Superior temporal gyrus (tissue), 1 donor: ENCODE data around the gene RASSF3.
"Not testable (repeated sequence)": the region's sequence is repeated elsewhere in the genome, so short reads cannot be mapped to it uniquely, and the experiment has no call there.

Experiments used
- DNase-seq: peaks from one replicate; pipeline ENCODE4 v3.0.0-alpha.2; 2016; ENCODE audit errors: extremely low spot score

RASSF3 gene

GRCh38 chr12:64690236-64690635, 79.9 kb downstream of the RASSF3 start:
- not testable (repeated sequence) for DNase-seq

- no peak for DNase-seq
Observed at GRCh38 chr12:64691227-64691794, 81.0 kb downstream of the RASSF3 start.

- no peak for DNase-seq
Observed at GRCh38 chr12:64691795-64692583, 81.7 kb downstream of the RASSF3 start.

DNA sequence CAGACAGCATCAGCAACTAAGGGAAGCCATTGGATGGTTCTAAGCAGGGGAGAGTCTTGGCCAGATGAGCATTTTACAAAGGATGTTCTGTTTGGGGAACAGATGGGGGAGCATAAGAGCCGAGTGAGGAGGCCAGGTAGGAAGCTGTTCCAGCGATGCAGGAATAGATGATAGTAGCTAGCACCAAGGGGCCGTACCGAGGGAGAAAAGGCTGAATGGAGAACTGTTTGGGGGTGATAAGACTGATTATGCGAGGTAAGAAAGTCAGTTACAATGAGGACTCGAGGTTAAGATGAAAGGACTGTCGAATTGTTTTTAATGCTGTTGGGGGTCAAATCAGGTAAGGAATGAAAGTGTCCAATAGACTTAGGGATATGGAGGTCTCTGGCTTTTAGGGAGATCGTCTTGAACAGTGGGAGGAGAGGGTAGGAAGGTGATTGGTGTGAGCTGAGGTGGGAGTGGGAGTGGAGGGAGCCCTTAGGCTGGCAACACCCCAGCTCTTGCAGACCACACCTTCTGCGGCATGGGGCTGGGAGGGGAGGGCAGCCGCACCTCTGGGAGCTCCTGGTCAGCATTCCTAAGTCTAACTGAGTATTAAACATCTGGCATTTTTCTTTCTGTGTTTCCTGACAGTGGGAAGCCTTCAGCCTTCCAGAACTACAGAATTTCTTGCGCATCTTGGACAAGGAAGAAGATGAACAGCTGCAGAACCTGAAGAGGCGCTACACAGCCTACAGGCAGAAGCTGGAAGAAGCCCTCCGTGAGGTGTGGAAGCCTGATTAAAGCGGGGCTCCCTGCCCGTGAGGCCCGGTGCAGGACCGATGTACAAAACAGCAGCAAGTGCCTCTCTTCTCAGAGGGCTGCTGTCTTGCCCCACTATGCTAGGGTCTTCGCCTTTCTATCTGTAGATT, 84.1 kb downstream of the RASSF3 start:
- DNase-seq: no peak

DNA sequence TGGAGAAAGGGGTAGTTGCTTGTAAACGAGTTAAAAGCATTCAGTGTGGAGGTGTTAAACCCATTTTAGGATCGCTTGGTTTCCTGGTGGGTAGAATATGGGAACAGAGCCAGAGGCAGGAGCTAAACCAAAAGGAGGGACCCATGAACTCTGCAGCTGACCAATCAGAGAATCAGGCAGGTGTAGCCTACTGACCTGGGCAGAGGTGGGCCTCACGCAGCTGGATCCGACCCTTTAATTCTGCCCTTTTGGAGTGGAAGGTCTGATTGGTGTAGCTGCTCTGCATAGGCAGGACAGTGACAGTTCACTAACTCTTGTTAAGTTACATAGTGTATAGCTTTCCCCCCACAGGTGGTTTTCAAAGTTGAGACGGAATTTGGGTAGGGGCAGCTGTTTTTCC, 85.3 kb downstream of the RASSF3 start:
- DNase-seq: no peak

- DNase-seq: peak; percentile 58
Observed at GRCh38 chr12:64696080-64696741, 85.9 kb downstream of the RASSF3 start.

DNA sequence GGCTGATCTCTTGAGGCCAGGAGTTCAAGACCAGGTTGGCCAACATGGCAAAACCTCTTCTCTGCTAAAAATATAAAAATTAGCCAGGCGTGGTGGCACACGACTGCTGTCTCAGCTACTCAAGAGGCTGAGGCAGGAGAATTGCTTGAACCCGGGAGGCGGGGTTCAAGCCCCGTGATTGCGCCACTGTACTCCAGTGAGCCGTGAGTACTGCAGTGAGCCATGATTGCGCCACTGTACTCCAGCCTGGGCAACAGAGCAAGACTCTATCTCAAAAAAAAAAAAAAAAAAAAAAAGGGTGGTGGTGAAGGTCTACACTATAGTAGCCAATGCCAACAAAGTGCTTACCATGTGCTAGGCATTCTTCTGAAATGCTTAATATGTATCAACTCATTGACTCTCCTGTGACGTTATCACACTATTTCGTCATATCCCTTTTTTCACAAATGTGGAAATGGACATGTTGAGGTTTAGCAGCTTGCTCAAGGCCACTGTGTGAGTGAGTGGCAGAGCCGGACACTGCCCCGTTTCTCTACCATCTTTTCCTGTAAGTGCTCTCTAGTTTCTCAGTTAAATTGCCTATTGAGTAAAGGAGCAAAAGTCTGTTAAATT, 89.3 kb downstream of the RASSF3 start:
- no peak for DNase-seq

DNA sequence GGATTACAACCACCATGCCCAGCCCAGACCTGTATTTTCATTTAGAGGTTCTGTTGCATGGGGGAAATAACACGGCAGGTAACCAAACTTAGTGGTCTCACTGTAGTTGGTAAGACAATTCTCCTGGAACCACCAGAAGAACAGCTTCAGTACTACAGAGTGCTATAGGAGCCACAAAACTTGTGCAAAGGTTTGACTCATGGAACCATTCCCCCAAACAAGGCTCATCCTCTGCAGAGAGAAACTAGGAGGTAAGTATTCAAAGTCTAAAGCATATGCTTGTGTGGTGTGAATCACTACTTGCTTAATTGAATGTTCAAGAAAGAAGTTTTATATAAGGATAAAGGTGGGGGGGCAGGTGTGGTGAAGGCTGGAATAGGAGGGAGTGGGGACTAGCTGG, 90.2 kb downstream of the RASSF3 start:
- no peak for DNase-seq

DNA sequence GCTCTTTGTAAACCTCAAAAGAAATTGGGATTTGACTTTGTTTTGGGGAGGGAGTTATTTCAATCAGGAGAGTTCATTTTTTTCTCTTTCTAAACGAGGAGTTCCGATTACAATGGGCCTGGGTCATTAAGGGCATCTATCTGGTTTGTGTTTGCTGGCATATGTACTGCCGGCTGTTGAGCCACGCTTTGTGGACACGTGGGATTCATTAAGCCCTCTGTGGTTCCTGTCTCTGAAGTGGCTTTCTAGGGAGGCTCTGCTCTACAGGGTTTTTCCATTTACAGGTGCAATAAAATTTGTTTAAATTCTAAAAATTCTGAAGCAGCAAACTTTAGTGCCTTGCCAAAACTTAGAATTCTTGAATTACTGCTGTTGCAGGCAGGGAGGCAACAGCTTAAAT, 91.0 kb downstream of the RASSF3 start:
- no peak for DNase-seq

GRCh38 chr12:64706306-64706705, 96.0 kb downstream of the RASSF3 start:
- no peak for DNase-seq

DNA sequence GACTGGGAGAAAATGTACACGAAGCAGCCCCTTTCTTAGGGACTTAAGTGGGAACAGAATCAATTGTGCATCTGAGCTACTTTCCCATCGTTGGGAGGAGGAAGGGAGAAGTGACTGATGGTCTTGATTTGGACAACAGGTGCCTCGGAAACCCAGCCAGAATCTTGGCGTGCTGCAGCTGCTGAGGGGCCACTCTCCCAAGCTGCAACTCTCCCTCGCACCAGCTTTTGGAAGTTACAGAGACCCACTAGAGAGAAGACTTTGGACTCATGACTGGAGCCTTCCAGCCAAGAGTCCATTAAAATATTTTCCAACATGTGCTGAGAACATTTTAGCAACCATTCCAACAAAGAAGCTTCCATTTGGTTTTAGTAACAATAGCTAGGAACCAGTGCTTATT, 96.6 kb downstream of the RASSF3 start:
- DNase-seq: no peak

DNA sequence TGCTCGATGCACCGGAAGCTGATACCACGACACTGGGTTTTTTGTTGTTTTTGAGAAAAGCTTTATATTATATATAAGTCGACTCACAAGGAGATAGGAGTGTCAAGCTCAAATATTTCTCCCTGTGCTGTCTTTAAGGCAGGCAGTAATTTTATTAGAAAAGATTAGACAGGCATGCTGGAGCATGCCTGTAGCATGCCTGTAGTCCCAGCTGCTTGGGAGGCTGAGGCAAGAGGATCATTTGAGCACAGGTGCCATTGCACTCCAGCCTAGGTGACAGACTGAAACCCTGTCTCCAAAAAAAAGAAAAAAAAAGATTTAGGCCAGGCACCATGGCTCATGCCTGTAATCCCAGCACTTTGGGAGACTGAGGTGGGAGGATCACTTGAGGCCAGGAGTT, 97.1 kb downstream of the RASSF3 start:
- DNase-seq: no peak

DNA sequence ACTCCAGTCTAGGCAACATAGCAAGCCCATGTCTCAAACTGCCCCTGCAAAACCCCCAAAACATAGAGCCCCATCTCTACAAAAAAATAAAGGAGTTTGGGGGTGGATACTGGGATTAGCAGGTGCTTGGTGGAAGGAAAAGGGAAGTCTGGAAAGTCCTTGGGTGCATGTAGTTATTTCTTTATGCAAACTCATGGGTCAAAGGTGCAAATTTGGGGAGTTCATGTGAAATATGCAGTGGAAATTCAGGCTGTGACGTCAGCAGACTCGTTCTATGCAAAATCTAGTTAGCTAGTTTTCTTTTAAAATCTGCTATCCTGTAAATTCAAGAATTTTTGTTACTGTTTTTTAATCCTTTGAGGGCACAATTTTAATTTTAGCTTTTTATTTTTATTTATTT, 97.6 kb downstream of the RASSF3 start:
- no peak for DNase-seq

DNA sequence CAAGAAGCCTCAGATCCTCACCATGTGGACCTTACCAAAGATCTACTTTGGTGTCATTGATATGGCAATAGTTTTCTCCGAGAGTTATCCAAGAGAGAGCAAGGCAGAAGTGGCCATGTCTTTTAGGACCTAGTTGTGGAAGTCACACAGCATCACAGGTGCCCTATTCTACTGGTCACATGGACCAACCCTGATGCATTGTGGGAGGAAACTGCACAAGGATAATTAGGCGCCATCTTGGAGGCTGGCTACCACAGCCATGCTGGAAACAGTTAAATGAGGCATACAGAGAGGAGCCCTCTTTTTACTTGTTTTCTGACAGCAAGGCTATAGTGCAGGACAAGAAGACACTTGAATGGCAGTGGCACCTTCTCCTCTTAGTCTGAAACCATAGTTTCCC, 99.1 kb downstream of the RASSF3 start:
- DNase-seq: no peak

- DNase-seq: no peak
Observed at GRCh38 chr12:64713376-64713775, 103.1 kb downstream of the RASSF3 start.

- no peak for DNase-seq
Observed at GRCh38 chr12:64714551-64714968, 104.3 kb downstream of the RASSF3 start.

- no peak for DNase-seq
Observed at GRCh38 chr12:64716371-64716770, 106.1 kb downstream of the RASSF3 start.

GRCh38 chr12:64716839-64717455, 106.7 kb downstream of the RASSF3 start:
- no peak for DNase-seq

DNA sequence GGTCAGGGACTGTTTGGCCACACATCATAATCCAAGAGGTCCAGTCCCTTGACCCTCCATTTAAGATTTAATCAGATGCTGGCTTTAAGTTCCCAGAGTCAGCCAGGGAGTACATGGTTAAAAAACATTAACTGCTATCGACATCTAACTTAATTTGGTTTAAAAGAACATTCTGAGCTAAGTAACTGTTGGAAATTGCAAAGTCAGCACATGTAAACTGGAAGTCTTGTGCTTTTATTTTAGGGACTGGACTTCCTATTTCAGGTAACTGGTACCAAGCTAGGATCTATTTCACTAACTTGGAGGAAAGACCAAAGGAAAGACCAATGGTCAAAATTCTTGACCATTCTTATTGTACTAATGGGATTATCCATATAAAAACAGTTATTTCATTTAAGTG, 108.4 kb downstream of the RASSF3 start:
- no peak for DNase-seq

DNA sequence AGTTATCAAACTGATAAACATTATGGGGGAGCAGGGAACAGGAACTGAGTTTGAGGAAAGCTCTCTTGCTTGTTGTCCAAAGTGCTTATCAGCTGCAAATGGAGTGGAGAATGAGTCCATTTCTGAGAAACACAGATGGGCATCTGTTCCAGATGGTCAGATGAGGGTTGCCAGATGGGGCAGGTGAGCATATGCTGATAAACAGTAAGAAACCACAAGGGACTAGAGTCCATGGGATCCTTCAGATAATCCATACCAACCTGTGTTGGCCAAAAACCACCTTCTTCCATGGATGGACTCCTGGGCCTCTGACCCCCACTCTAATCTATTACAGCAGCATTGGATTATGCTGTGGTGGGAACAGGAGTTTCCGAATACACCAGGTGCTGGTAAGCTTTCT, 110.6 kb downstream of the RASSF3 start:
- DNase-seq: no peak

DNA sequence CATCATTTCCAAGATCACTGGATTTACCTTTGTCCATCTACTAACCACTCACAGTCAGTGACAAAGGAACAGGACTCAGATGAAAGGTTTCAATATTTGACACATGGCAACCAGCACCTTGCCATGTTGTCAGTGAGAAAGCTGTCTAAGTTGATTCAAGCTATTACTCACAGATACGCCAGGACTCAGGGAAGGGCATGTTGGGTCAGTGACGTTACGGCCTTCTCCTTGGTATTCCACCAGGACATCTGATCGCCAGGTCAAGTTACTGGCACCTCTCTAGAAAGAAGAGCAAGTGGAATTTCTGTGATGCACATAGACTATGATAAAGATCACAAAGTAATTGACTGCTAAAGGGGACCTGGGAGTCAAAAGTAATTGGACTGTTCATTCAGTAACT, 112.5 kb downstream of the RASSF3 start:
- no peak for DNase-seq
